Hair follicle dermal papilla cell (primary cell): ENCODE results near the gene AMT. TPM values are rescaled to one million over a fixed set of nuclear protein-coding genes. Genes with fewer than 3 reads are reported as not detected.

Experiments
- small RNA-seq: library from RNA; depleted of rRNA; stranded (forward); fragments of <200 nt; gene quantifications from one replicate; pipeline ENCODE3, GENCODE V24; 2012
- total RNA-seq: library from RNA; depleted of rRNA; stranded (reverse); fragments of >200 nt; gene quantifications from 2 replicates; pipeline ENCODE4 v1.2.3, GENCODE V29; 2012

AMT gene, protein sequence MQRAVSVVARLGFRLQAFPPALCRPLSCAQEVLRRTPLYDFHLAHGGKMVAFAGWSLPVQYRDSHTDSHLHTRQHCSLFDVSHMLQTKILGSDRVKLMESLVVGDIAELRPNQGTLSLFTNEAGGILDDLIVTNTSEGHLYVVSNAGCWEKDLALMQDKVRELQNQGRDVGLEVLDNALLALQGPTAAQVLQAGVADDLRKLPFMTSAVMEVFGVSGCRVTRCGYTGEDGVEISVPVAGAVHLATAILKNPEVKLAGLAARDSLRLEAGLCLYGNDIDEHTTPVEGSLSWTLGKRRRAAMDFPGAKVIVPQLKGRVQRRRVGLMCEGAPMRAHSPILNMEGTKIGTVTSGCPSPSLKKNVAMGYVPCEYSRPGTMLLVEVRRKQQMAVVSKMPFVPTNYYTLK
- total RNA-seq, result 0.49 and 1.9 TPM in 2 replicates

DNA sequence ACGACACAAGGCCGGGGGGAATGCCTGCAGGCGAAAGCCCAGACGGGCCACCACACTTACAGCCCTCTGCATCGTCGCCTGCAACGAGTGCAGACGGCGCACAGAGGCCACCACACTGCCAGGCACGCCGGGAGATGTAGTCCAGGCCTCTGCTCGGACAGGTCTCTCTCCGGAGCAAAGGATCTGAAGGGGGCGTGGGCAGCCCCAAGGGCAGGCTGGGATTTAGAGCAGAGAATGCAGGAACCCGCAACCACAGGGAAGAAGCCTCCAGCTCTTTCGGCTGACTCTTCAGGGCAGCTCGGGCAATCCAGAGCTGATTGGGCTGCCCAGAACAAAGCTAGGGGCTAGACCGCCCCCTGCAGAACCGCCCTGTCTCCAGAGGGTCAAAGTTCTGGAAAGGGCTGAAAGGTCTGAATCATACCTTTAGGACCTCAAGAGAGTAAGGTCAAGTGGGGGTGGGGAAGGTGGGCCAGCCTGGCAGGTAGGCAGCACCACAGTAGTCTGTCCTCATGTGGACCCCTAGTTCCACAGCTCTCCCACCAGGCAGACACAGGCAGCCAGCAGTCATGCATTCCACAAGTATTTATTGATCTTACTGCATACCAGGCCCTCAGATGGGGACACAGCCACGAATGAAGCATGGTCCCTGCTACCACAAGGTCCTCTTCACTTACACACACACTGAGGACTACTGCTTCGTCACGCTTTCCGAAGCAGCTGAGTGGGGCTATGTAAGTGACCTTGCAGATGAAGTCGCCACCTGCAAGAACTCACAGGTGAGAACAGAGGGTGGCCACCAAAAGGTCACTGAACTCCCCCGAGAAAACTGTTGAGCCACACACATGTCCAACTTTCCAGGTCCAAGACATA, at the start of gene AMT:
Gene AMT (minus strand): TSS at position 95 of the 870 bp plus-strand sequence. CDS start 23 bp downstream, at position 72.

DNA sequence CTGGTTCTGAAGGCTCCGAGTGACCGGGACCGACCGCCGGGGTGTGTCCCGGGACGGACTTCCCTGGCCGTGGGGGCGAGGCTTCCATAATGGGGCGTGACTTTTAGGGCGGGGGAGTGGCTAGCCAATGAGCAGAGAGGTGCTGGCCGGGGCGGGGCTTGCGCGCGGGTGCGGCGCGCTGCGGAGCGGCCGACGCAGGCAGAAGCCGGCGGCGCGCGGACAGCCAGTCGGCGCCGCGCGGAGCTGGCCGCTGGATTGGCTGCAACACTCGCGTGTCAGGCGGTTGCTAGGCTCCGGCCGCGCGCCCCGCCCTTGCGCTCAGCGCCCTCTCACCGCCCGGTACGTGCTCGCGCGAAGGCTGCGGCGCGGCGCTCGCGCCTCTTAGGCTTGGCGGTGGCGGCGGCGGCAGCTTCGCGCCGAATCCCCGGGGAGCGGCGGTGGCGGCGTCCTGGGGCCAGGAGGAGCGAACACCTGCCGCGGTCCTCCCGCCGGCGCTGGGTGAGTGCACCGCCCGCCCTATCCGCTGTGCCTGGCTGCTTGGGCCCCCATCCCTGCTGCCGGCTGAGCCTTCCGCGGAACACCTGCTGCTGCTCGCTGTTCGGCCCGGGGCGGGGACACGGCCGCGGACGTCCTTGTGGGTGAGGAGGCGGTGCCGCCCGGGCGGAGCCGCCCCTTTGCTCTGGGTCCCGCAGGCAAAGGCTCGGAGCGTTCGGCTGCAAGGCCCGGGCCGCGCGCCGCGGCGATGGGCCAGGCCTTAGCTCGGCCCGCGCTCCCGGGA, 47.9 kb upstream of the AMT start, which contains the start of gene DAG1:
Gene DAG1 (plus strand): TSS at position 332 of the 778 bp plus-strand sequence. CDS start 40,268 bp downstream, outside the sequence.

DNA sequence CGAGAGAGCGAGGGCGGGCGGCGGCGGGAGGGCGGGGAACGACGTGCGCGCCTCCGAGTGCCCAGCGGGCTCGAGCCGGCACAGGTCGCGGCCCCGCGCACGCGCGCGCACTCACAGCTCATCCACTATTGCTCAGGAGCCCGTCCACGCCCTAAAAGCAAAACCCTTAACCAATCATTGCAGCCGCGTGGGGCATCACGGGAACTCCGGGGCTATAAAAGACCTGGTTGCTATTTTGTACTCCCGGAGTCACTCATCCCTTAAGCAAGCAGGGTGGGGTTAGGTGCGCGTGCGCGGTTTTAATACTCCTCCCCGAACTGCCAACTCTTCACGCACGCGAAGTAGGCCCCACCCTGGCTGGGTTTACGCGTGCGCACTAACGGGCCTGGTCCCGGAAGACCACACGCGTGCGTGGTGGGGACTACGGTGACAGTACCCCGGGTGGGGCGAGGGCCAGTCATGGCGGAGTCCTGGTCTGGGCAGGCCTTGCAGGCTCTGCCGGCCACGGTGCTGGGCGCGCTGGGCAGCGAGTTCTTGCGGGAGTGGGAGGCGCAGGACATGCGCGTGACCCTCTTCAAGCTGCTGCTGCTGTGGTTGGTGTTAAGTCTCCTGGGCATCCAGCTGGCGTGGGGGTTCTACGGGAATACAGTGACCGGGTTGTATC, 10.2 kb downstream of the AMT start, which contains the start of the genes RHOA and TCTA:
Gene RHOA (minus strand): TSS at position 9 of the 664 bp plus-strand sequence. CDS start 36,387 bp downstream, outside the sequence.
Gene TCTA (plus strand): TSS at position 456 of the 664 bp plus-strand sequence. CDS start 4 bp downstream, at position 460.

Small RNA genes within 50 kb of the gene (small RNA-seq; reads per million reads assigned to genes)
- not detected for gene RNA5SP130

Other genes with a start within 250 kb of the AMT start
- 1.6 and 3.2 TPM in 2 replicates for gene C3orf62, start 145.2 kb downstream of the AMT start, total RNA-seq
- 14.9 and 21.3 TPM in 2 replicates for gene USP4, start 82.4 kb downstream of the AMT start, total RNA-seq
- 140 and 159 TPM in 2 replicates for gene GPX1, start 64.1 kb downstream of the AMT start, total RNA-seq
- 614 and 788 TPM in 2 replicates for gene RHOA, start 10.5 kb downstream of the AMT start, total RNA-seq
- gene TCTA, start 10.1 kb downstream of the AMT start, total RNA-seq, result 35.9 and 40.9 TPM in 2 replicates
- gene NICN1, start 6.9 kb upstream of the AMT start, total RNA-seq, result 8.9 and 12.3 TPM in 2 replicates
- 114 and 120 TPM in 2 replicates for gene DAG1, start 47.8 kb upstream of the AMT start, total RNA-seq
- gene BSN, start 132.0 kb upstream of the AMT start, total RNA-seq, result under 0.01 and 0.16 TPM in 2 replicates